Breast epithelium (tissue), 3 donors: ENCODE data around the gene KDM4B.

ENCODE experiments used
- CTCF ChIP-seq, 3 donors: fragments of 450-650 bp; IDR thresholded peaks; one replicate each; pipeline ENCODE4 v1.5.1; 2016 to 2017; ENCODE audit warnings: antibody characterized with exemption in 3 of 3, mild to moderate bottlenecking in 3 of 3, moderate library complexity in 3 of 3
- POLR2A ChIP-seq: fragments of 450-650 bp; IDR thresholded peaks from one replicate; pipeline ENCODE4 v1.6.1; 2016; ENCODE audit warnings: antibody characterized with exemption, mild to moderate bottlenecking, moderate library complexity

DNA sequence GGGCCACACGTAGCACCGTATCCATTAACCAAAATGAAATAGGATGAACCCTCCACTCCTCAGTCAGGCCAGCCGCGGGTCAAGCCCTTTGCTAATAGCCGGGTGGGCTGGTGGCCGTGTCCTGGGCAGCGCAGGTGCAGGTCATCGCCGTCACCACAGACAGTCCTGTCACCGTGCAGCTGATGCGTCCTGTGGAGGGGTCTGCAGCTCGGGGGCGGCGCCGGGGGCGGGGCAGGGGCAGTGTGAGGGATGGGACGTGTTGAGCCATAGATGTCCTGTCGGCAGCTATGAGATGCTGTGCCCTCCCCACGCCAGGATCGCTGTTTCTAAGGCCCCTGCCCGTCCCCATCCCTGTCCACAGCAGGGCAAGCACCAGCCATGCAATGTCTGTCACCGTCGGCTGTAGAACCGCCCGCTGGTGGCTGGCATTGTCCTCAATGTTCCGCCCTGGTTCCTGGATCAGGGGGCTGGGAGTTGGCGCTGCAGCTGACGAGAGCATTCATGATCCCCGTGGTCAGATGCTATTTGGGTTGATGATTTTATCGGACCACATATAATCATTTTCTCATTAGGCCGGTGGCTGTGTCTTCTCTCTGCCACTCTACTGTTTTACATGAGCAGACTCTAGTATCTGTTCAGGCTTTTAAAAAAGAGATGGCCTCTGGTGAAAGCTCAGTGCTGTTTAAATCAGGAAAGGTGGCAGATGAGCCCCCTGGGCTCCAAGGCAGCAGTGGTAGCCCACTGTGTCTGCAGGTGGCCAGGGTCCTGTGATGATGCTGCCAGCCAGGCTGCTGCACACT lies 126.1 kb downstream of the KDM4B start:
- TF ChIP-seq CTCF (IDR thresholded peaks at IDR 0.05) (no peak), POLR2A (no peak)
